CD4-positive, alpha-beta T cell treated with Interferon gamma for 1 hour (primary cell): ENCODE data around the gene TTC33.
"Not testable (repeated sequence)": the region's sequence is repeated elsewhere in the genome, so short reads cannot be mapped to it uniquely, and the experiment has no call there.

Experiments
- DNase-seq: peaks from one replicate; pipeline ENCODE4 v3.0.0-alpha.2; 2020

The TTC33 gene

GRCh38 chr5:40755407-40756365, at the start of gene TTC33:
Gene TTC33, minus strand, starts transcription at chr5:40755961. Its CDS starts 8,943 bp downstream, at chr5:40747018.
- peak; percentile 91 for DNase-seq

GRCh38 chr5:40801771-40802562, 46.2 kb upstream of the TTC33 start:
- DNase-seq, result no peak

GRCh38 chr5:40799258-40799657, 43.5 kb upstream of the TTC33 start:
- DNase-seq, result no peak

GRCh38 chr5:40798801-40799210, 43.0 kb upstream of the TTC33 start:
- no peak for DNase-seq

- peak; percentile 89 for DNase-seq
These were observed 42.4 kb upstream of the TTC33 start, which contains the start of gene PRKAA1 for GRCh38 chr5:40798012-40798800. Gene PRKAA1, minus strand, starts transcription at chr5:40798374. Its CDS starts 185 bp downstream, at chr5:40798189.

GRCh38 chr5:40797273-40798011, 41.7 kb upstream of the TTC33 start:
- DNase-seq, result peak; percentile 69

- no peak for DNase-seq
These were observed 40.7 kb upstream of the TTC33 start for GRCh38 chr5:40796487-40796889.

- not testable (repeated sequence) for DNase-seq
These were observed 39.1 kb upstream of the TTC33 start for GRCh38 chr5:40794877-40795276.

- not testable (repeated sequence) for DNase-seq
These were observed 38.6 kb upstream of the TTC33 start for GRCh38 chr5:40794340-40794739.

- not testable (repeated sequence) for DNase-seq
These were observed 36.9 kb upstream of the TTC33 start for GRCh38 chr5:40792691-40793090.

GRCh38 chr5:40791715-40792139, 36.0 kb upstream of the TTC33 start:
- no peak for DNase-seq

GRCh38 chr5:40790947-40791593, 35.3 kb upstream of the TTC33 start:
- no peak for DNase-seq

GRCh38 chr5:40788941-40789340, 33.2 kb upstream of the TTC33 start:
- not testable (repeated sequence) for DNase-seq

GRCh38 chr5:40787986-40788385, 32.2 kb upstream of the TTC33 start:
- DNase-seq, result no peak

- DNase-seq, result not testable (repeated sequence)
These were observed 30.9 kb upstream of the TTC33 start for GRCh38 chr5:40786664-40787063.

GRCh38 chr5:40784916-40785315, 29.2 kb upstream of the TTC33 start:
- DNase-seq, result no peak

GRCh38 chr5:40784027-40784653, 28.4 kb upstream of the TTC33 start:
- no peak for DNase-seq

- DNase-seq, result no peak
These were observed 26.2 kb upstream of the TTC33 start for GRCh38 chr5:40781843-40782409.

GRCh38 chr5:40780858-40781257, 25.1 kb upstream of the TTC33 start:
- no peak for DNase-seq

GRCh38 chr5:40780199-40780598, 24.4 kb upstream of the TTC33 start:
- DNase-seq, result no peak
